Right atrium auricular region (tissue), 2 donors: ENCODE measurements around the gene BSG. TPM values are rescaled to one million over a fixed set of nuclear protein-coding genes. Genes with fewer than 3 reads are reported as not detected.

Experiments used
- DNase-seq: peaks from one replicate; pipeline ENCODE4 v3.0.0-alpha.2; 2019; ENCODE audit warnings: low spot score
- H3K27ac ChIP-seq, 2 donors: fragments of 200-600 bp; sonication (generic); 1 replicate in 1 of 2; 2 replicates in 1 of 2; pipeline ENCODE4 v1.5.1; 2016 to 2019
- H3K27me3 ChIP-seq, 2 donors: fragments of 200-600 bp; sonication (generic); one replicate each; pipeline versions ENCODE4 v1.5.1 to v1.6.0; 2017 to 2019
- H3K36me3 ChIP-seq: fragments of 200-600 bp; sonication (generic); one replicate; pipeline ENCODE4 v1.5.1; 2016
- H3K4me1 ChIP-seq, 2 donors: fragments of 200-600 bp; sonication (generic); one replicate each; pipeline versions ENCODE4 v1.5.1 to v1.6.0; 2017 to 2019
- H3K4me3 ChIP-seq, 2 donors: fragments of 200-600 bp; sonication (generic); 1 replicate in 1 of 2; 2 replicates in 1 of 2; pipeline ENCODE4 v1.5.1; 2017 to 2019; ENCODE audit warnings: mild to moderate bottlenecking in 1 of 2, moderate library complexity in 1 of 2
- H3K9me3 ChIP-seq, 2 donors: fragments of 200-600 bp; sonication (generic); one replicate each; pipeline ENCODE4 v1.5.1; 2019
- total RNA-seq, 2 donors: library from RNA; depleted of rRNA; stranded (reverse); fragments of >200 nt; gene quantifications; one replicate each; pipeline ENCODE4 v1.1.0, GENCODE V29; 2016
- TF ChIP-seq, protein P1 (sequence below), 2 donors: fragments of 200-600 bp; sonication (generic); IDR thresholded peaks; one replicate each; pipeline ENCODE4 v1.5.1; 2019; ENCODE audit warnings: antibody characterized with exemption in 2 of 2

Gene BSG
- total RNA-seq, 2 donors from 2014 or later = 1,033 to 1,569 TPM

DNA sequence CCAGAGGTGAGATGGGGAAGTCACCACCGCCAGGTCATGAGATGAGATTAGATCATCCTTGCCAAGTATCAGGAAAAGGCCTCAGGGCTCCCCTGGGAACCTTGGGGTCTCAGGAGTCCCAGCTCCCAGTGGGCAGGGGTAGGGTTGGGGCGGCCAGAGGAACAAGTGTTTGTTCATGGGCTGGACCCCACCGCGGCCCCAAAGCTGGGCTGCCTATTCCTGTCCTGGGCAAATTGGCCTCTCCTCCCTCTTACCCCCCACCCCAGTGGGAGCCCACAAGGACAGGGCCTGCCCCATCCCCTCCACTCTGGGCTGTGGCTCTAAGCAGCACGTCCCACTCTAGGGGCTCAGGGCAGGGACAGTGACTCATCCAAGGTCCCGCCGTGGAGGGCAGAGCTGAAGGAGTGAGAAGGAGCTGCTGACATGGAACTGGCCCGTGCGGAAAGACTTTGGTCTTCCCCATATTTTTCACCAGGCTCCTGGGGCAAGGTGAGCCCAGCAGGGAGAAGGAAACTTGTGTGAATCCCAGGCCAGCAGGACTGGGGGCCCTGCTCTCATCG is 13.2 kb downstream of the BSG start:
- H3K4me3 ChIP-seq = no peak overlapping the region
- peaks cover 28% of the 10 kb centered on the region for H3K36me3 ChIP-seq
- H3K9me3 ChIP-seq = no peaks in the 10 kb centered on the region
- TF ChIP-seq, protein P1, sequence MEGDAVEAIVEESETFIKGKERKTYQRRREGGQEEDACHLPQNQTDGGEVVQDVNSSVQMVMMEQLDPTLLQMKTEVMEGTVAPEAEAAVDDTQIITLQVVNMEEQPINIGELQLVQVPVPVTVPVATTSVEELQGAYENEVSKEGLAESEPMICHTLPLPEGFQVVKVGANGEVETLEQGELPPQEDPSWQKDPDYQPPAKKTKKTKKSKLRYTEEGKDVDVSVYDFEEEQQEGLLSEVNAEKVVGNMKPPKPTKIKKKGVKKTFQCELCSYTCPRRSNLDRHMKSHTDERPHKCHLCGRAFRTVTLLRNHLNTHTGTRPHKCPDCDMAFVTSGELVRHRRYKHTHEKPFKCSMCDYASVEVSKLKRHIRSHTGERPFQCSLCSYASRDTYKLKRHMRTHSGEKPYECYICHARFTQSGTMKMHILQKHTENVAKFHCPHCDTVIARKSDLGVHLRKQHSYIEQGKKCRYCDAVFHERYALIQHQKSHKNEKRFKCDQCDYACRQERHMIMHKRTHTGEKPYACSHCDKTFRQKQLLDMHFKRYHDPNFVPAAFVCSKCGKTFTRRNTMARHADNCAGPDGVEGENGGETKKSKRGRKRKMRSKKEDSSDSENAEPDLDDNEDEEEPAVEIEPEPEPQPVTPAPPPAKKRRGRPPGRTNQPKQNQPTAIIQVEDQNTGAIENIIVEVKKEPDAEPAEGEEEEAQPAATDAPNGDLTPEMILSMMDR (IDR thresholded peaks at IDR 0.05) = no peak
- peaks cover 0 to 33% of the 10 kb centered on the region in 2 donors for H3K4me1 ChIP-seq
- peaks cover 0 to 14% of the 10 kb centered on the region in 2 donors for H3K27me3 ChIP-seq
- no peak for DNase-seq
- no peak overlapping the region for H3K27ac ChIP-seq

DNA sequence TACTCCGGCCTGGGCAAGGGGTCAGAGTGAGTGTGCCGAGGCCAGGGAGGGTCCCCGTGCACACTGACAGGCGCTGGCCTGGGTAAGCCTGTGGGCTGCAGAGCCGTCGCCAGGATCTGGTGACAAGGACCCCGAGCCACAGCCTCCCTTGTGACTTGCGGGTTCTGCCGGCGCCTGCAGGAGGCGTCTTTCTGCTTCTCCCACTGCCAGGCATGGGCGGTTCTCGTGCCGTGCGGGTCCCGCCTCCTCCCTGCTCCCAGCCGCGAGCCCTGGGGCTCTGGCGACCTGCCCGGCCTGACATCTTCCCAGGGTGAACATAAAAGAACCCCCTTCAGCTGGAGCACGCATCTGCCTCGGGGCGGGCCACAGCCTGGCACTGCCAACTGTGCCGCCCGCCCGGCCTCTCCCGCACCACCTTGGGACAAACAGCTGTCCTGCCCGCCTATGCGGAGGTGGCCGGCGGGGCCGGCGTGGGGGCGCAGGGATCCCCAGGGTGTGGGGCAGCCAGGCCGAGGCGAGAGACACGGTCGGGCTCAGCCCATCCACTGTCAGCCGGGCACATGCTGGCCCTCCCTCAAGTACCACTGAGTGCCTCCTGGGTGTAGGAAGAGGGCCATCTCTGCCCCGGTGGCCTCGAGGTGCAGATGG is 15.8 kb downstream of the BSG start:
- Histone ChIP-seq H3K9me3 (no peaks in the 10 kb centered on the region), H3K36me3 (peaks cover 7% of the 10 kb centered on the region), H3K27me3 (peaks cover 0 to 26% of the 10 kb centered on the region in 2 donors), H3K4me3 (peak overlapping the region in 1 of 2 donors; percentile 8), H3K4me1 (peaks cover 0 to 27% of the 10 kb centered on the region in 2 donors), H3K27ac (peak overlapping the region; percentile 75 to 79)
- TF ChIP-seq, protein P1 (IDR thresholded peaks at IDR 0.05) = peak; percentile 32 to 63
- DNase-seq = no peak

DNA sequence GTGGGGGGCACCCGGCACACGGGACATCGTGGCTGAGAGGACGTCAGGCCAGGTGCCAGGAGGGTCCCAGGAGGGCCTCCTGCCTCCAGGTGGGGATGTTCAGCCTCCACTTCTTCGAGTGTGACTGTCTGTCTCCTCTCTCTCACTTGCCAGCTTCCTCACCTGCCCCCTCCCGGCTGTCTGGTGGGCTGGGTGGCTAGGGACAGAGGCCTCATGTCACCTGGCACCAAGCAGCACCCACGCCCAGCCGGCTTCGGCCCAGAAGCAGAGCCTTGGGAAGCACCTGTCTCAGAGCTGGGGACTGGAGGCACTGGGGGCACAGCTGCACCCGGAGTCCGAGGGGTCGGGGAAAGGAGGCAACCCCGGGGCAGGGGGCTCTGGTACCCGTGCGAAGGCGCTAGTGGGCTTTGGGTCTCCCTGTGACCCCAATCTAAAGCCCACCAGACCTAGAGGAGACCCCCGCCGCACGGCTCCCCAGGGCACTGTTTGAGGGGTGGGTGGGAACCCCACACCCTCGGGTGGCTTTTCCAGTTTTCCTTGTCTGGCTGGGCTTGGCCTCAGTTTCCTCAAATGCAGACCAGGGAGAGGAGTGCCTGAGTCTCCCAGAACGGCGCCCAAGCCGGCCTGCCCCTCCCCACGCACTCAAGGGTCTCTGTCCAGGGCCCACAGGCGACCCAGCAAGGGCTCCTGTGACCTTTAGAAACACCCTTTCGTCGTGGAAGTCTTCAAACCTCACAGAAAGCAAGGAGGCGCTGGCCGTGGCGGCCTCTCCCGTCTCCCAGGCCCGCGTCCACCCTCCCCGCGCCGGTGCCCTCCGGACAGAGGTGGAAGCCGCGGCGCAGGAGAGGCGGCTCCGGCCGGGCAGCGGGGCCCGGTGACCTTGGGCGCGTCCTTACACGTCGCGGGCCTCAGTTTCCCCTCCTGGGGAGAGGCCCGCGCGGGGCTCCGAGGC is 16.6 kb downstream of the BSG start:
- Histone ChIP-seq H3K27ac (peak overlapping the region; percentile 75 to 79), H3K27me3 (peaks cover 0 to 26% of the 10 kb centered on the region in 2 donors), H3K9me3 (no peaks in the 10 kb centered on the region), H3K36me3 (no peaks in the 10 kb centered on the region), H3K4me3 (peak overlapping the region in 1 of 2 donors; percentile 38), H3K4me1 (peaks cover 0 to 27% of the 10 kb centered on the region in 2 donors)
- TF ChIP-seq, protein P1 (IDR thresholded peaks at IDR 0.05) = no peak
- no peak for DNase-seq

DNA sequence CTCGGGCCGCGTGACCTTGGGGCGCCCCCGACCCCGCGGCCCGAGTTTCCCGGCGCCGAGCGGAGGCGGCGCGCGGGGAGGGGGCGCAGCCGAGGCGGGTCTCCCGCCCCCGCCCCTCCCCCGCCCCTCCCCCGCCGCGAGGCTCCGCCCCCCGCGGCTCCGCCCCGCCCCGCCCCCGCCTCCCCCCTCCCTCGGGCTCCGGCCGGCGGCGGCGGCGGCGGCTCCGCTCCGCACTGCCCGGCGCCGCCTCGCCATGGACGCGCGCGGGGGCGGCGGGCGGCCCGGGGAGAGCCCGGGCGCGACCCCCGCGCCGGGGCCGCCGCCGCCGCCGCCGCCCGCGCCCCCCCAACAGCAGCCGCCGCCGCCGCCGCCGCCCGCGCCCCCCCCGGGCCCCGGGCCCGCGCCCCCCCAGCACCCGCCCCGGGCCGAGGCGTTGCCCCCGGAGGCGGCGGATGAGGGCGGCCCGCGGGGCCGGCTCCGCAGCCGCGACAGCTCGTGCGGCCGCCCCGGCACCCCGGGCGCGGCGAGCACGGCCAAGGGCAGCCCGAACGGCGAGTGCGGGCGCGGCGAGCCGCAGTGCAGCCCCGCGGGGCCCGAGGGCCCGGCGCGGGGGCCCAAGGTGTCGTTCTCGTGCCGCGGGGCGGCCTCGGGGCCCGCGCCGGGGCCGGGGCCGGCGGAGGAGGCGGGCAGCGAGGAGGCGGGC is 17.4 kb downstream of the BSG start, which contains the start of gene HCN2:
HCN2 (plus strand) TSS at position 189 of the 703 bp plus-strand sequence; CDS start at position 254, 65 bp downstream.
- TF ChIP-seq, protein P1 (IDR thresholded peaks at IDR 0.05) = no peak
- H3K4me3 ChIP-seq = peak within 1 kb of the TSS; percentile 6 to 40
- H3K4me1 ChIP-seq = peaks cover 0 to 23% of the 10 kb centered on the region in 2 donors
- H3K9me3 ChIP-seq = no peaks in the 10 kb centered on the region
- peak within 1 kb of the TSS; percentile 75 to 79 for H3K27ac ChIP-seq
- peaks cover 0 to 26% of the 10 kb centered on the region in 2 donors for H3K27me3 ChIP-seq
- DNase-seq = no peak
- no peaks in the 10 kb centered on the region for H3K36me3 ChIP-seq

DNA sequence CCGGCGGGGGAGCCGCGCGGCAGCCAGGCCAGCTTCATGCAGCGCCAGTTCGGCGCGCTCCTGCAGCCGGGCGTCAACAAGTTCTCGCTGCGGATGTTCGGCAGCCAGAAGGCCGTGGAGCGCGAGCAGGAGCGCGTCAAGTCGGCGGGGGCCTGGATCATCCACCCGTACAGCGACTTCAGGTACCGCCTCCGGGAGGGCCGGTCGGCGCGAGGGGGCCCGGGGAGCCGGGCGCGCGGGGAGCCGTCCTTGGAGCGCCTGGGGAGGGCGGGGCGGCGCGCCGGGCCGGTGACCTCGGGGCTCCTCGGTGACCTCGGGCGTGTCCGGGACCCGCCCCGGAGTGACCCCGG is 18.0 kb downstream of the BSG start:
- no peak for DNase-seq
- Histone ChIP-seq H3K9me3 (no peaks in the 10 kb centered on the region), H3K4me3 (peak overlapping the region; percentile 6 to 40), H3K4me1 (peaks cover 0 to 23% of the 10 kb centered on the region in 2 donors), H3K36me3 (no peaks in the 10 kb centered on the region), H3K27me3 (peaks cover 0 to 26% of the 10 kb centered on the region in 2 donors), H3K27ac (no peak overlapping the region)
- TF ChIP-seq, protein P1 (IDR thresholded peaks at IDR 0.05) = no peak
